Prostate gland (tissue), 2 donors: ENCODE results near the gene CEP57L1. TPM values are rescaled to one million over a fixed set of nuclear protein-coding genes. Genes with fewer than 3 reads are reported as not detected.

Experiments
- DNase-seq: peaks from one replicate; pipeline ENCODE4 v3.0.0-alpha.2; 2019; ENCODE audit warnings: low spot score
- H3K27ac ChIP-seq, 2 donors: fragments of 200-600 bp; sonication (generic); 2 replicates each; pipeline ENCODE4 v1.5.1; 2017 to 2019
- H3K27me3 ChIP-seq: fragments of 200-600 bp; sonication (generic); replicated peaks from 2 replicates; pipeline ENCODE4 v1.5.1; 2019; ENCODE audit not compliant: insufficient read depth
- H3K36me3 ChIP-seq, 2 donors: fragments of 200-600 bp; sonication (generic); 1 replicate in 1 of 2; 2 replicates in 1 of 2; pipeline versions ENCODE4 v1.5.1 to v1.8.1; 2017 to 2019
- H3K4me1 ChIP-seq: fragments of 200-600 bp; sonication (generic); replicated peaks from 2 replicates; pipeline ENCODE4 v1.5.1; 2019
- H3K4me3 ChIP-seq, 2 donors: fragments of 200-600 bp; sonication (generic); 2 replicates each; pipeline ENCODE4 v1.5.1; 2017 to 2019
- H3K9me3 ChIP-seq: fragments of 200-600 bp; sonication (generic); 2 replicates; pipeline ENCODE4 v1.5.1; 2017
- CTCF ChIP-seq, 4 experiments: fragments of 200-600 bp in 2 of 4; fragments of 450-650 bp in 2 of 4; sonication (generic) in 2 of 4; IDR thresholded peaks; 1 replicate in 3 of 4; 2 replicates in 1 of 4; pipeline ENCODE4 v1.5.1; 2016 to 2019; ENCODE audit warnings: antibody characterized with exemption in 4 of 4, mild to moderate bottlenecking in 2 of 4, moderate library complexity in 2 of 4
- POLR2A ChIP-seq: fragments of 450-650 bp; IDR thresholded peaks from one replicate; pipeline ENCODE4 v1.6.1; 2016; ENCODE audit warnings: antibody characterized with exemption, mild to moderate bottlenecking
- POLR2AphosphoS5 ChIP-seq: sonication (generic); formaldehyde crosslinking; IDR thresholded peaks from one replicate; pipeline ENCODE4 v1.6.1; 2017; ENCODE audit warnings: antibody characterized with exemption
- WGBS: methylation state at CpG from one replicate; pipeline ENCODE4 v1.1.5; 2018; 5-methylcytosine and 5-hydroxymethylcytosine counted together
- intact Hi-C: fragments of 100-400 bp; cut with DNase I; formaldehyde crosslinking; loops from one replicate; pipeline ENCODE4 v1.14.2; 2022
- total RNA-seq, 2 donors: library from RNA; depleted of rRNA; stranded (reverse); fragments of >200 nt; gene quantifications; one replicate each; pipeline ENCODE4 v1.1.0, GENCODE V29; 2016

CEP57L1 gene
- total RNA-seq, 2 donors from 2014 or later, result 9.9 to 11.8 TPM

- H3K9me3 ChIP-seq, result no peaks in the 10 kb centered on the region
- H3K36me3 ChIP-seq, result no peaks in the 10 kb centered on the region
- TF ChIP-seq CTCF (IDR thresholded peaks at IDR 0.05) (no peak), POLR2A (no peak), POLR2AphosphoS5 (no peak)
- H3K4me3 ChIP-seq, result no peak overlapping the region
- H3K27ac ChIP-seq, result no peak overlapping the region
- 63% methylated on average over 5 of the region's 5 CpGs for WGBS
- intact Hi-C loops, result no loop called here
- H3K27me3 ChIP-seq, result no peaks in the 10 kb centered on the region
- H3K4me1 ChIP-seq, result no peaks in the 10 kb centered on the region
- DNase-seq, result no peak
These were observed 22.2 kb downstream of the CEP57L1 start for GRCh38 chr6:109117346-109118035.

GRCh38 chr6:109118337-109118736, 23.0 kb downstream of the CEP57L1 start:
- no peak for TF ChIP-seq POLR2A
- no peak overlapping the region for H3K27ac ChIP-seq
- no peaks in the 10 kb centered on the region for H3K36me3 ChIP-seq
- no peaks in the 10 kb centered on the region for H3K27me3 ChIP-seq
- 85% methylated on average over 5 of the region's 5 CpGs for WGBS
- no peaks in the 10 kb centered on the region for H3K9me3 ChIP-seq
- no peak for DNase-seq
- intact Hi-C loops, result no loop called here
- H3K4me1 ChIP-seq, result no peaks in the 10 kb centered on the region
- no peak overlapping the region for H3K4me3 ChIP-seq

- TF ChIP-seq CTCF (IDR thresholded peaks at IDR 0.05) (no peak), POLR2AphosphoS5 (no peak)
- Histone ChIP-seq H3K4me1 (no peaks in the 10 kb centered on the region), H3K4me3 (no peak overlapping the region), H3K27ac (no peak overlapping the region), H3K36me3 (no peaks in the 10 kb centered on the region), H3K9me3 (no peaks in the 10 kb centered on the region), H3K27me3 (no peaks in the 10 kb centered on the region)
- 83% methylated on average over 3 of the region's 3 CpGs for WGBS
- no peak for DNase-seq
- intact Hi-C loops, result no loop called here
These were observed 23.6 kb downstream of the CEP57L1 start for GRCh38 chr6:109118871-109119354.

GRCh38 chr6:109121411-109121810, 26.1 kb downstream of the CEP57L1 start:
- Histone ChIP-seq H3K9me3 (no peaks in the 10 kb centered on the region), H3K27ac (no peak overlapping the region), H3K36me3 (no peaks in the 10 kb centered on the region), H3K4me3 (no peak overlapping the region), H3K27me3 (no peaks in the 10 kb centered on the region), H3K4me1 (no peaks in the 10 kb centered on the region)
- no peak for TF ChIP-seq POLR2AphosphoS5
- TF ChIP-seq POLR2A, result no peak
- no peak for TF ChIP-seq CTCF (IDR thresholded peaks at IDR 0.05)
- DNase-seq, result no peak
- intact Hi-C loops, result no loop called here

- DNase-seq, result no peak
These were observed 28.9 kb downstream of the CEP57L1 start for GRCh38 chr6:109124219-109124618.

More at GRCh38 chr6:109124219-109124618, 28.9 kb downstream of the CEP57L1 start:
- no peaks in the 10 kb centered on the region for H3K27me3 ChIP-seq
- intact Hi-C loops, result no loop called here
- no peak overlapping the region for H3K4me3 ChIP-seq
- H3K27ac ChIP-seq, result no peak overlapping the region
- no peaks in the 10 kb centered on the region for H3K4me1 ChIP-seq
- TF ChIP-seq POLR2A (no peak), POLR2AphosphoS5 (no peak), CTCF (IDR thresholded peaks at IDR 0.05) (no peak)
- H3K36me3 ChIP-seq, result no peaks in the 10 kb centered on the region
- H3K9me3 ChIP-seq, result no peaks in the 10 kb centered on the region
- 90% methylated on average over 2 of the region's 2 CpGs for WGBS
